Ammon's horn (tissue), 1 donor: ENCODE data around the gene MYT1.
"Not testable (repeated sequence)": the region's sequence is repeated elsewhere in the genome, so short reads cannot be mapped to it uniquely, and the experiment has no call there.

Experiments used
- DNase-seq: peaks from one replicate; pipeline ENCODE4 v3.0.0-alpha.2; 2016; ENCODE audit warnings: low spot score

The MYT1 gene

DNA sequence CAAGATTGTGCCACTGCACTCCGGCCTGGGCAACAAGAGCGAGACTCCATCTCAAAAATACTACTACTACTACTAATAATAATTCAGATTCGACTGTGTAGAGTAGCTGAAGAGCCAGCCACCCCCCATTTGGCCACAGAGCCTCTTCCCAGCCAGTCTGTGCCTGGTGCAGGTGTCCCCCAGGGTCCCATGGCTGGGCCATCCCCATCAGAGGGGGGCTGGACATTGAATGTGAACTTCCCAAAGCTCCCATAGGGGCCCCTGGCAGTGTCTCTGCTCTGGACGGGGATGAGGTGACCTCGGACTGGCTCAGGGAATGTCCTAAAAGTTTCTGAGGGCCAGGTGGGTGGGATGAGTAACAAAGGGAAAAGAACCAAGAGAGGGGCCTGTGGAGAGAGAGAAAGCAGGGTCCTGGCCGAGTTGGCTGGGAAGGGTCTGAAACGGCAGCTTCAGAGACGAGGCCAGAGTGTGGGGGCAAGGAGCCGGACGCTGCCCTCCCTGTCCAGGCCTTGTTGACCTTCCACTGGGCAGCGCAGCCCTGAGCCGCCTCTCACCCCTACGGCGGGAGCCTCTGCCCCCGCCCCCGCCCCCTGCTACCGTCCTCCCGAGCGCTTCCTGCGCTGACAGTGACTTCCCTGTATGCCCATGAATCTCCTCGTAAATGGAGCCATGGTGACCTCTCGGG lies 66.4 kb downstream of the MYT1 start:
- no peak for DNase-seq

GRCh38 chr20:64231621-64232550 lies 67.6 kb downstream of the MYT1 start:
- no peak for DNase-seq

- DNase-seq, result peak; percentile 58
These were observed 68.5 kb downstream of the MYT1 start for GRCh38 chr20:64232794-64233193.

DNA sequence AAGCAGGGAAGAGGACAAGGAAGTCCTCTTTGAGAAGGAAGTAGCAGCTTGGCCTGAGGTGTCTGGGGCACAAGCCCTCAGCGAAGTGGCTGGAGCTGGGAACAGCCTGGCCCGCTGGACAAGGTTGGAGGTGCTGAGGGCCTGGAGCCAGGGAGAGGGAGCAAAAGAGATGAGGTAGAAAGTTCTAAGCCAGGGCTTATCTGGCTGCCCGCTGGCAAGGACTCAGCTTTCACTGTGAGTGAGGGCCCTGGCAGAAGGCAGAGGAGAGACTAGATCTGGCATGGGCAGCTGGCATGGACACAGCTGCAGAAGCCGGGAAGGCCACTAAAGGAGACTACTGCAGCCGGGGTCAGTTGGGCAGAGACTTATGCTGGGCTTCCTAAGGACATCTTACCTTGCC lies 69.5 kb downstream of the MYT1 start:
- peak; percentile 34 for DNase-seq

- no peak for DNase-seq
These were observed 70.1 kb downstream of the MYT1 start for GRCh38 chr20:64234291-64234791.

GRCh38 chr20:64234921-64235565 lies 70.8 kb downstream of the MYT1 start:
- not testable (repeated sequence) for DNase-seq

DNA sequence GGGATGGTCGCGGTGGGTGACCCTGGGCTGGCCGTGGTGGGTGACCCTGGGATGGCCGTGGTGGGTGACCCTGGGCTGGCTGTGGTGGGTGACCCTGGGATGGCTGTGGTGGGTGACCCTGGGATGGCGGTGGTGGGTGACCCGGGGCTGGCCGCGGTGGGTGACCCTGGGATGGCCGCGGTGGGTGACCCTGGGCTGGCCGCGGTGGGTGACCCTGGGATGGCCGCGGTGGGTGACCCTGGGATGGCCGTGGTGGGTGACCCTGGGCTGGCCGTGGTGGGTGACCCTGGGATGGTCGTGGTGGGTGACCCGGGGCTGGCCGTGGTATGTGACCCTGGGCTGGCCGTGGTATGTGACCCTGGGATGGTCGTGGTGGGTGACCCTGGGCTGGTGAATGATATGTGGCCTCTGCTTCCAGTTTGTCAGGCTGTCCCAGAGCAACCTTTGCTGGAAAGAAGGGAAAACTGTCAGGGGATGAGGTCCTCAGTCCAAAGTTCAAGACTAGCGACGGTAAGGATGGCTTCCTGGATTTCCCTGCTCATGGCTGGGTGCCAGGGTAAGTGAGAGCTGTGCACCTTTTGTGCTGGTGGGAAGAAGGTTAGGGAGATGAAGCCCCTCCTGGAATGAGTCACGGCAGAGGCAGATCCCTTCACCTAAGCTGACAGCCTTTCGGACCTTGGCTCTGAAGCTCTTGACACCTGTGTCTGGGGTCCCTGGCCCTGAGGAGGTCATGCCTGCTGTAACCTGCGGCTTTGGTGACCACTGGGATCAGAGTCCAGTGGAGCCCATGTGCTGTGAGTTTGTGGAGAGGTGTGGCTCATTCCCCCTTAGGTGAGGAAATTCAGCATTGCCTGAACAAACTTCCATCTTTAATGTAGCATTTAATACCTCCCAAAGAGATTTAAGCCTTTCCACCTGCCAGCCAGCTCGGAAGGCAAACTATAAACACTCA lies 72.2 kb downstream of the MYT1 start:
- no peak for DNase-seq

GRCh38 chr20:64237316-64237715 lies 73.1 kb downstream of the MYT1 start:
- DNase-seq, result no peak

GRCh38 chr20:64238115-64238825 lies 74.0 kb downstream of the MYT1 start:
- DNase-seq, result no peak

GRCh38 chr20:64238851-64239387 lies 74.7 kb downstream of the MYT1 start:
- DNase-seq, result no peak

DNA sequence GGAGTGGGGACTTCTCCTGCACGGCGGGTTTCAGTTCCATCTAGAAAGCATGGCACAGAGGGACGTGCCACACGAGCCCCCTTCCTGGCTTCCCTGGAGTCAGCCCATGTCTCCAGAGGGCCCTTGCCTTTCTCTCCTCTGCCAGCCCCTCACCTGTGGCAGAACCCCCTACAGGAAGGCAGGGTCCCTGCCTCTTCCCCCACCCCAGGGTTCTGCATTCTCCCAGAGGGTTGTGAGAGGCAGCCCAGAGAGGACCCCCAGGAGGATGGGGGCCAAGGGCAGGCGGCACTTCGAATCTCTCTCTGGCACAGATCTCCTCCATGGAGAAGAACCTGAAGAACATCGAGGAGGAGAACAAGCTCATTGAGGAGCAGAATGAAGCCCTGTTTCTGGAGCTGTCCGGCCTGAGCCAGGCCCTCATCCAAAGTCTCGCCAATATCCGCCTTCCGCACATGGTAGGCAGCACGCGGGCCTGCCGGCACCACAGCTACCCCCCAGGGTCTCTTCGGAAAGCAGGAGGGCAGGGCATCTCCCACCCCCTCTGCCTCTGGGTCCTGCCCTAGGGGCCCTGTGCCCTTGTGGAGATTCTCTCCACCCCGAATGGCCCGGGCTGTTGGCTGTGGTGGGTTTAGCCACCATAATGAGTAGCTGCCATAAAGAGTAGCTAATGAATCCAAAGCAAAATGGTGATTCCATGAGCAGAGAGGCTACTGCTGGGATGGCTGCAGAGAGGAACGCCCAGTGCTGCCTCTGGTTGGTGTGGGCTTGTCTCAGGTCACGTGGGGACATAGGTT lies 75.4 kb downstream of the MYT1 start:
- no peak for DNase-seq

- DNase-seq, result no peak
These were observed 76.2 kb downstream of the MYT1 start for GRCh38 chr20:64240243-64241015.

DNA sequence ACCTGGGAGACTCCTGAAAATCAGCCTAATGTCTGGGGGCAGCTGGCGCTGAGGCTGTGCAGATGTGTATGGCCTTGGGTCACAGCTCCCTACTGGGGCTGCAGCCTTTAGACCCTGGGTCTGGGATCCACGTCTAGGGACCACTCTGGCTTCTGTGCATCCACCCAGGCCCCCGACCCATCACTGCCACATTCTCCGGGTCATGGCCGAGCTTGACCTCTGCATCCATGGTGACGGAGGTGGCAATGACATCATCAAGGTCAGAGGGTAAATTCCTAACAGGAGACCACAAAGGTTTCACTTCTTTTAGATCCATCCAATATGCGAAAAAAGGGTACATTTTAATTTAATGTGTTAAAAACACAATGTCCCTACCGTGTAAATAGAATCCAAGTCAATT lies 76.8 kb downstream of the MYT1 start:
- no peak for DNase-seq

DNA sequence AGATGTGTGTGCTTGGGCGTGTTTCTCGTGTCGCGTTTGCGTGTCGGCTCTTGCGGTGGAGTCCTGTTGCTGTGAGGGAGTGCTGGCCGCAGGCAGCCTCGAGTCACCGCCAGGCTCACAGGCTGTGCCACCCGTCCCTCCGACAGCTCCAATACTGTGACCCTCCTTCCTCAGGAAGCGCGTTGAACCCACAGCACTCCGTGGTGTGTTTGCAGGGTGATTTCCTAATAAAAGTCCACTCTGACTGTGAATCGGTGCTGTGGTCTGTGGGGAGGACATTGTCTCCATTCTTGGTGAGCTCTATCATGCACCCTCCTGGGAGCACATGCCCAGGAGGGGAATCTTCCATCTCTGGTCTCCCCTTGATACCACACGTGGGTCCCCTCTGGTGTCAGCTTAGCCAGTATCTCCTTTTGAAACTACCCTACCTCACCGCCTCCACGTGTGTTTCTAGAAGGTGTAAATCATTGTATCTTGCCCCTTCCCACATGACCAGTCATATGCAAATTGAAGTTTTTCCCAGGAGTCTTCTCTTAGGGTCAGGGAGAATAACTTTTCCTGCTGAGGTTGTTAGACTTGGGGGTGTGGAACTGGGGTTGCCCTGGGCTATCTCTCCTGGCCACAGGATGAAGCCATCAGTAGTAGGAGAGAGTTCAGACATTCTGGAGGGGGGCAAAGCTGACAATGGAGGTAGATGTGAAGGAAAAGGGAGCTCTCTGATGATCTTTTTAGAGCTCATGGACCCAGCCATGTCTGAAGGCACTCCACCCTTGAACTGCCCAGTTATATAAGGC lies 77.9 kb downstream of the MYT1 start:
- DNase-seq, result no peak

- no peak for DNase-seq
These were observed 78.7 kb downstream of the MYT1 start for GRCh38 chr20:64242797-64243475.

DNA sequence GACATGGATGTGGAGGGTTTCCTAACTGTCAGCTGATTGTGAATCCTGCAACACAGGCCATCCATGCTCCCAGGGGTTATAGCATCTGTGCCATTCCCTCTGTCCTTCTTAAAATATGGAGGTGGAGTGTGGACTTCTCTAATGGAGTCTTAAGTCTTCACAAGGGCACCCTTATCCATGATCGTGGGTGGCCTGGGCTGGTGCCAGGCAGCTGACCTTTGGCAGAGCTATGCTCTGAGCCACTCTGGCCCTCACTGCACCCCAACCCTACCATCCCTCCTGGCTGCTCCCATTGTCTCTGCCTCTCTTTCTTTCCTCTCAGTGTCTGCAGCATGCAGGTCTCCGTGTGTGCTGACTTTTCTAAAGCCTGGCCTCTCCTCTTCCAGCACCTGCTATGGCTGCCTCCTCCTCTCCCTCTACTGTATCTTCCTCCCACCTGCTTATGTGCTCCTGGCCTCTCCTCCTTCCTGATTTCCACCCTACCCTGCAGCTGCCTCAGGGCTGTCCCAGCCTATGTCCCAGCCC lies 80.1 kb downstream of the MYT1 start:
- no peak for DNase-seq
